HG02759 (cell line): Measurements from ENCODE around the gene SYTL3.
"Not testable (repeated sequence)": the region's sequence is repeated elsewhere in the genome, so short reads cannot be mapped to it uniquely, and the experiment has no call there.

Experiments used
- ATAC-seq: cut with Tn5 transposase; IDR thresholded peaks from one replicate; pipeline ENCODE4 v1.9.1; 2021; ENCODE audit warnings: mild to moderate bottlenecking, moderate library complexity; ENCODE audit not compliant: unreplicated experiment

Gene SYTL3

GRCh38 chr6:158686791-158687381, 37.0 kb downstream of the SYTL3 start:
- peak; percentile 83 for ATAC-seq

GRCh38 chr6:158687506-158687905, 37.7 kb downstream of the SYTL3 start:
- ATAC-seq = no peak

GRCh38 chr6:158688860-158689259, 39.0 kb downstream of the SYTL3 start:
- ATAC-seq = no peak

- ATAC-seq = no peak
Observed at GRCh38 chr6:158694913-158695312, 45.1 kb downstream of the SYTL3 start.

- ATAC-seq = no peak
Observed at GRCh38 chr6:158697811-158698210, 48.0 kb downstream of the SYTL3 start.

- no peak for ATAC-seq
Observed at GRCh38 chr6:158698931-158699330, 49.1 kb downstream of the SYTL3 start.

- ATAC-seq = not testable (repeated sequence)
Observed at GRCh38 chr6:158701268-158701667, 51.4 kb downstream of the SYTL3 start.

GRCh38 chr6:158703111-158703836, 53.4 kb downstream of the SYTL3 start:
- no peak for ATAC-seq

GRCh38 chr6:158703837-158704822, 54.3 kb downstream of the SYTL3 start:
- ATAC-seq = peak; percentile 99

- no peak for ATAC-seq
Observed at GRCh38 chr6:158705386-158706126, 55.7 kb downstream of the SYTL3 start.

GRCh38 chr6:158706369-158706982, 56.6 kb downstream of the SYTL3 start:
- ATAC-seq = no peak

- no peak for ATAC-seq
Observed at GRCh38 chr6:158707120-158707820, 57.4 kb downstream of the SYTL3 start.

GRCh38 chr6:158707821-158708195, 58.0 kb downstream of the SYTL3 start:
- no peak for ATAC-seq

GRCh38 chr6:158708239-158708638, 58.4 kb downstream of the SYTL3 start:
- no peak for ATAC-seq

GRCh38 chr6:158709809-158710208, 60.0 kb downstream of the SYTL3 start:
- ATAC-seq = no peak

- no peak for ATAC-seq
Observed at GRCh38 chr6:158711264-158711663, 61.4 kb downstream of the SYTL3 start.

- ATAC-seq = no peak
Observed at GRCh38 chr6:158713469-158713868, 63.6 kb downstream of the SYTL3 start.

GRCh38 chr6:158714706-158715105, 64.9 kb downstream of the SYTL3 start:
- ATAC-seq = no peak
